Small intestine (tissue), 7 donors: ENCODE results near the gene MTHFD2L. TPM values are rescaled to one million over a fixed set of nuclear protein-coding genes. Genes with fewer than 3 reads are reported as not detected.

ENCODE experiments used
- DNase-seq, 2 donors: peaks; one replicate each; pipeline versions ENCODE4 v3.0.0 to v3.0.0-alpha.2; 2013
- FAIRE-seq: peaks from 2 replicates; lab custom pipeline; 2012; peaks lifted over from hg19 to GRCh38; lab: Jason Lieb, UNC
- H3K27ac ChIP-seq, 3 donors: one replicate each; pipeline ENCODE4 v1.5.1; 2013; ENCODE audit warnings: low read length in 2 of 3, mild to moderate bottlenecking in 2 of 3, control low read depth in 1 of 3, inconsistent platforms in 1 of 3, low read depth in 1 of 3, moderate library complexity in 1 of 3
- H3K27me3 ChIP-seq, 3 donors: one replicate each; pipeline ENCODE4 v1.6.1; 2013; ENCODE audit warnings: low read length in 3 of 3, inconsistent platforms in 1 of 3; ENCODE audit not compliant: control insufficient read depth in 3 of 3, insufficient read depth in 3 of 3
- H3K36me3 ChIP-seq, 3 donors: one replicate each; pipeline ENCODE4 v1.6.1; 2013; ENCODE audit warnings: low read length in 3 of 3, inconsistent platforms in 1 of 3, low read depth in 1 of 3, mild to moderate bottlenecking in 1 of 3, moderate library complexity in 1 of 3; ENCODE audit not compliant: control insufficient read depth in 3 of 3, insufficient read depth in 2 of 3
- H3K4me1 ChIP-seq, 3 donors: one replicate each; pipeline ENCODE4 v1.6.1; 2013; ENCODE audit warnings: low read length in 2 of 3, inconsistent platforms in 1 of 3, low read depth in 1 of 3, mild to moderate bottlenecking in 1 of 3, moderate library complexity in 1 of 3; ENCODE audit not compliant: control insufficient read depth in 3 of 3, insufficient read depth in 2 of 3
- H3K4me3 ChIP-seq, 3 donors: one replicate each; pipeline ENCODE4 v1.5.1; 2013; ENCODE audit warnings: low read length in 3 of 3, control low read depth in 1 of 3, inconsistent platforms in 1 of 3, low read depth in 1 of 3, mild to moderate bottlenecking in 1 of 3, moderate library complexity in 1 of 3
- H3K9me3 ChIP-seq, 2 donors: one replicate each; pipeline ENCODE4 v1.6.1; 2013; ENCODE audit warnings: low read depth in 1 of 2, low read length in 1 of 2; ENCODE audit not compliant: control insufficient read depth in 2 of 2, insufficient read depth in 1 of 2
- WGBS, 3 donors: extraction: QIAGEN DNeasy Blood & Tissue Kit; methylation state at CpG; one replicate each; pipeline ENCODE4 v1.1.7; 2013; 5-methylcytosine and 5-hydroxymethylcytosine counted together
- polyA plus RNA-seq, 4 donors: library from polyadenylated mRNA; stranded (reverse) in 3 of 4; unstranded in 1 of 4; fragments of 200-250 nt in 3 of 4; fragments of 120-200 nt in 1 of 4; gene quantifications; one replicate each; pipeline versions ENCODE4 v1.2.1 to v1.2.3, GENCODE V29; 2013
- donor health status: healthy with polysubstance abuse.
- donor health status: control.
- donor health status: control.
- donor health status: Bipolar disorder and iron deficiency.
- donor health status: healthy.

The MTHFD2L gene
- polyA plus RNA-seq, 4 donors, result 4.1 to 14.7 (median 6.6) TPM

- no peaks in the 10 kb centered on the region for H3K9me3 ChIP-seq
- no peak overlapping the region for H3K27ac ChIP-seq
- no peaks in the 10 kb centered on the region for H3K36me3 ChIP-seq
- 76 to 91% (median 76%) methylated on average over 3 of the region's 3 CpGs for WGBS, 3 donors
- H3K4me3 ChIP-seq, result no peak overlapping the region
- FAIRE-seq (no peak), DNase-seq (no peak)
- peaks cover 0 to 4% (median 4%) of the 10 kb centered on the region in 3 donors for H3K4me1 ChIP-seq
- H3K27me3 ChIP-seq, result no peaks in the 10 kb centered on the region
Observed at GRCh38 chr4:74322301-74322700, 164.4 kb downstream of the MTHFD2L start.

- DNase-seq (no peak), FAIRE-seq (no peak)
- WGBS, 3 donors, result 89 to 91% (median 90%) methylated on average over 4 of the region's 4 CpGs
- H3K36me3 ChIP-seq, result no peaks in the 10 kb centered on the region
- H3K27ac ChIP-seq, result no peak overlapping the region
- H3K27me3 ChIP-seq, result no peaks in the 10 kb centered on the region
- peaks cover 0 to 4% (median 4%) of the 10 kb centered on the region in 3 donors for H3K4me1 ChIP-seq
- H3K4me3 ChIP-seq, result no peak overlapping the region
- no peaks in the 10 kb centered on the region for H3K9me3 ChIP-seq
Observed at GRCh38 chr4:74323663-74324062, 165.7 kb downstream of the MTHFD2L start.

- Histone ChIP-seq H3K9me3 (no peaks in the 10 kb centered on the region), H3K4me1 (peaks cover 0 to 4% (median 4%) of the 10 kb centered on the region in 3 donors), H3K27ac (no peak overlapping the region), H3K4me3 (no peak overlapping the region), H3K27me3 (no peaks in the 10 kb centered on the region), H3K36me3 (no peaks in the 10 kb centered on the region)
- DNase-seq, result no peak
- WGBS, 3 donors, result 59 to 73% (median 62%) methylated on average over 3 of the region's 3 CpGs
- FAIRE-seq, result no peak
Observed at GRCh38 chr4:74324262-74324661, 166.3 kb downstream of the MTHFD2L start.

- DNase-seq (no peak), FAIRE-seq (no peak)
- H3K27me3 ChIP-seq, result no peaks in the 10 kb centered on the region
- H3K36me3 ChIP-seq, result no peaks in the 10 kb centered on the region
- peaks cover 0 to under 1% (median 0%) of the 10 kb centered on the region in 3 donors for H3K4me1 ChIP-seq
- 60 to 78% (median 65%) methylated on average over 2 of the region's 2 CpGs for WGBS, 3 donors
- no peak overlapping the region for H3K27ac ChIP-seq
- no peak overlapping the region for H3K4me3 ChIP-seq
- H3K9me3 ChIP-seq, result no peaks in the 10 kb centered on the region
Observed at GRCh38 chr4:74325886-74326285, 168.0 kb downstream of the MTHFD2L start.

DNA sequence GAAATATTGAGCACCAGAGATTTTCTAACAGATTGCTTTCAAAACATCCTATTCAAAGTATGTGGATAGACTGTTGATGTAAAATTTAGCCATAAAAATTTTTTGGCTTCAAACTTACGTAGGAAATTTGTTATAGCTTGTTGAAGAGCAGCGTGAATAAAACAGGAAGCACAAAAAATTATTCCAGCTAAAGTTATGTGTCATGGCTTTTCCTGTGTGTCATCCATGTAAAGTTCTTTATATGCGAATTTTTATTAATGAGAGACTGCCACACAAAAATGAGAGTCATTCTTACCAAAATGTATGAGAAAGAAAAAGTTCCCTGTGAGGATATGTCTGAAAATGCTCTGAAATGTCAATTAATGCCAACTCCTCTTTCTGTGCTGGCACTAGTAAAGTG is 169.8 kb downstream of the MTHFD2L start:
- Histone ChIP-seq H3K27ac (no peak overlapping the region), H3K36me3 (no peaks in the 10 kb centered on the region), H3K4me3 (no peak overlapping the region), H3K9me3 (no peaks in the 10 kb centered on the region), H3K27me3 (no peaks in the 10 kb centered on the region), H3K4me1 (no peaks in the 10 kb centered on the region)
- FAIRE-seq (no peak), DNase-seq (no peak)
- WGBS, 3 donors, result 65 to 86% (median 74%) methylated on average over 3 of the region's 3 CpGs

DNA sequence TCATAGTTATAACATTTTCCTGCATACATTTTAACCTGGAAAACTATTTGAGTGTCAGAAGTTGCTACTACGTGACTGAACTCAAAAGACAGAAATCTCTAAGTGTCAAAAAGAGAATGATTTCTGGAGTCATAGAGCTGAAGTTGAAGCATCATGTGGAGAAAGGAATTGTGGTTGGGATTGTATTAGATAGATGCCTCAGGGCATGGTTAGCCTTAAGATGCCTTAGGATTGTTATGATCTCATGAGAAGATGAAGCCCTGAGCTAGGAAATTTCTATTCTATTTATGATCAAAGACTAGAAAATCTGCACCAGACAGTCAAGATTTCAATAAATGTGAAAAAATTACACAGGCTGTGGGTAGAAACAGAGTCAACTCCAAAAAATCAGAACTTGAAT is 170.6 kb downstream of the MTHFD2L start:
- DNase-seq (no peak), FAIRE-seq (no peak)
- Histone ChIP-seq H3K9me3 (no peaks in the 10 kb centered on the region), H3K4me1 (no peaks in the 10 kb centered on the region), H3K27me3 (no peaks in the 10 kb centered on the region), H3K36me3 (no peaks in the 10 kb centered on the region), H3K4me3 (no peak overlapping the region), H3K27ac (no peak overlapping the region)
- 77 to 98% (median 82%) methylated on average over 1 of the region's 1 CpG for WGBS, 3 donors

DNA sequence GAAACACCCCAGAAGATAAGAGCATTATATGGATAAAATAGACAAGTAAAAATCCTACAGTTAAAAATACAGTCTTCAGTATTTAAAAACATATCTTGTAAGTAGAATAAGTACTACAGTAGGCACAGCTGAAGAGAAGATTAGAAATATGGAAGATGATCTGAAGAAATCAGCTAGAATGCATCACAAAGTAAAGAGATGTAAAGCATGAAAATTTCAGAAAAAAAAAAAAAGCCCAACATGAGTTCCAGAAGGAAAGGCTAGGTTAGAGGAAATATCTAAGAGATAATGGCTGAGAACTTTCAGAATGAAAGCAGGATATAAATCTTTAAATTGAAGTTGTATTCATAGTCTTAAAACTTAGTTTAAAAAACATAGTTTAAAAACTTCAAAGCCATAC is 171.4 kb downstream of the MTHFD2L start:
- no peak for FAIRE-seq

GRCh38 chr4:74330295-74330750 is 172.4 kb downstream of the MTHFD2L start:
- H3K4me3 ChIP-seq, result no peak overlapping the region
- H3K4me1 ChIP-seq, result no peaks in the 10 kb centered on the region
- no peaks in the 10 kb centered on the region for H3K36me3 ChIP-seq
- no peaks in the 10 kb centered on the region for H3K27me3 ChIP-seq
- DNase-seq (no peak), FAIRE-seq (no peak)
- H3K9me3 ChIP-seq, result no peaks in the 10 kb centered on the region
- 60 to 62% (median 62%) methylated on average over 9 of the region's 9 CpGs for WGBS, 3 donors
- no peak overlapping the region for H3K27ac ChIP-seq

More for the DNA sequence above, 171.4 kb downstream of the MTHFD2L start:
- Histone ChIP-seq H3K4me3 (no peak overlapping the region), H3K9me3 (no peaks in the 10 kb centered on the region), H3K36me3 (no peaks in the 10 kb centered on the region), H3K27me3 (no peaks in the 10 kb centered on the region), H3K4me1 (no peaks in the 10 kb centered on the region), H3K27ac (no peak overlapping the region)
- no peak for DNase-seq

GRCh38 chr4:74331252-74331651 is 173.3 kb downstream of the MTHFD2L start:
- DNase-seq (no peak), FAIRE-seq (no peak)
- Histone ChIP-seq H3K4me1 (no peaks in the 10 kb centered on the region), H3K27me3 (no peaks in the 10 kb centered on the region), H3K4me3 (no peak overlapping the region), H3K27ac (no peak overlapping the region), H3K9me3 (no peaks in the 10 kb centered on the region), H3K36me3 (no peaks in the 10 kb centered on the region)
- WGBS, 3 donors, result 72 to 80% (median 80%) methylated on average over 2 of the region's 2 CpGs
